ENCODE measurements around the gene OR11H1.
"Not testable (repeated sequence)": the region's sequence is repeated elsewhere in the genome, so short reads cannot be mapped to it uniquely, and the experiment has no call there.

Gene OR11H1

DNA sequence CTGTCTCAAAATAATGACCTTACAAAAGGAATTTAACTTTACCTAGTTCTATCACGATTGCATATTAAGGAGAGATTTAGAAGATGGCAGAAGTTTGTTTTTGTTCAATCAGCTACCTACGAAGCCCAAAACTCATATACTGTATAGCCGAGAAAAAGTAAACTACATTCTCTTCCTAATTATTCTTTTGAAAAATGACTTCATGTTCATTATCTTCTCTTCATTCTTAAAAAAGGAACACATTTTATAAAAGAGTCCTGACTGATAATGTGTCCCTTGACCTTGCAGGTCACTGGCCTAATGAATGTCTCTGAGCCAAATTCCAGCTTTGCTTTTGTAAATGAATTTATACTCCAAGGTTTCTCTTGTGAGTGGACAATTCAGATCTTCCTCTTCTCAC, at the start of gene OR11H1:
OR11H1 (plus strand) TSS at position 301 of the 400 bp plus-strand sequence; CDS start at position 301, 0 bp downstream.
- not testable (repeated sequence) for TF ChIP-seq GATA2, GATA3 (IDR thresholded peaks at IDR 0.05; ENCODE audit: low read depth, low read length)
